Right renal cortex interstitium (tissue), 3 donors: ENCODE results near the gene ANKRD18B. TPM values are rescaled to one million over a fixed set of nuclear protein-coding genes. Genes with fewer than 3 reads are reported as not detected.
"Not testable (repeated sequence)": the region's sequence is repeated elsewhere in the genome, so short reads cannot be mapped to it uniquely, and the experiment has no call there.

Experiments used
- DNase-seq, 3 donors: peaks; one replicate each; pipeline ENCODE4 v3.0.0-alpha.2; 2013; ENCODE audit warnings: low read depth in 3 of 3, low spot score in 2 of 3
- polyA plus RNA-seq, 3 donors: library from polyadenylated mRNA; unstranded; fragments of 120-200 nt; gene quantifications; one replicate each; pipeline ENCODE4 v1.2.1, GENCODE V29; 2013; ENCODE audit not compliant: insufficient read length in 3 of 3

ANKRD18B gene
- polyA plus RNA-seq, 3 donors: 0.69 to 1.5 (median 1.3) TPM

DNA sequence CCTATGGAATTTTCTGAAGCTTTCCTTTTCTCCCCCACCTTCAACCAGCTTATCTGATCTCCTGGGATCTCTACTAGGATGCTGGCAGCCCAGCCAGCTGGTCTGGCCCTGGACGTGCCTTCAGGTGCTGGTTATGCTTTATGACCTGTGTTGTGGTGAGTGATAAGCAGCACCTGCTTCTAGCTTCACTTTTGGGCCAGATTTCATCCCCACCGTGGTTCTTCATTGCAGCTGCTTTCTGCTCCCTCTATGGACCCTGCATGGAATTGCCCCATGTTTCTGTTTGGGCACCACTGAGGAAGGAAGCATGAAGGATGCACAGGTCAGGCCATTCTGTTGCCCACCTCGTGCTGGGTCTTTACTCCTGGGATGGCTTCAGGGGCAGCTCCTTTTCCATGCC, 80.2 kb downstream of the ANKRD18B start:
- DNase-seq: not testable (repeated sequence)

DNA sequence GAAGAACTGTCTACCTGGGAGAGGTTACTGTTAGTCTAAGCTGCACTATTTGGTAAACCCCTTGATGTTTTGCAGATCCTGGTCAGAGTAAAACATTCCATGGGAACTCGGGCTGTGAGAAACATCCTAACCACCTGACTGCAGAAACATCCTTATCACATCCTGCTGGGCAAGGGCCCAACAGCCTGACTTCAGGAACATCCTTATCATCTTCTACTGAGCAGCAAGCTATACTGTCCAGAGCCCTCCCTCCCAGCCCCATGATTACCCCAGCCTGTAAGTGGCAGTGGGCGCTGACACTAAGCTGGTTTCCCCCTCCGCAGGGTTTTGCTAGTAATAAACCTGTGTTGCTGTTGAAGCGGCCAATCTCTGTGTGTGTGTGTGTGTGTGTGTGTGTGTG, 80.9 kb downstream of the ANKRD18B start:
- DNase-seq: not testable (repeated sequence)

DNA sequence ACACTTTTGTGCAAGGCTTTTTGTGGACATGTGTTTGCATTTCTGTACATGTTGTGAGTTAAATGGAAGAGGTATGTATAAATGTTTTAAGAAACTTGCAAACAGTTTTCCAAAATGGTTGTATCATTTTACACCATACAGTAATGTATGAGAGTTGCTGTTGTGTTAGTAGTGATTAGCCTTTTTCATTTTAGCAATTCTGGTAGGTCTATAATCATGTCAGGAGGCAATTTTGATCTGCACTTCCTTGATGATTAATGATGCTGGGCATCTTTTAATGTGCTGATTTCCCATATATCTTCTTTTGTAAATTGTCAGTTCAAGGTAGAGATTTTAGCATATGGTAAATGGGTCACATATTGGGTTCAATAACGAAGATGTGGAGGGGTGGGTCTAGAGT, 87.3 kb downstream of the ANKRD18B start:
- DNase-seq: no peak

GRCh38 chr9:33612410-33612809, 88.4 kb downstream of the ANKRD18B start:
- not testable (repeated sequence) for DNase-seq

GRCh38 chr9:33614001-33614687, 90.1 kb downstream of the ANKRD18B start:
- DNase-seq: no peak

DNA sequence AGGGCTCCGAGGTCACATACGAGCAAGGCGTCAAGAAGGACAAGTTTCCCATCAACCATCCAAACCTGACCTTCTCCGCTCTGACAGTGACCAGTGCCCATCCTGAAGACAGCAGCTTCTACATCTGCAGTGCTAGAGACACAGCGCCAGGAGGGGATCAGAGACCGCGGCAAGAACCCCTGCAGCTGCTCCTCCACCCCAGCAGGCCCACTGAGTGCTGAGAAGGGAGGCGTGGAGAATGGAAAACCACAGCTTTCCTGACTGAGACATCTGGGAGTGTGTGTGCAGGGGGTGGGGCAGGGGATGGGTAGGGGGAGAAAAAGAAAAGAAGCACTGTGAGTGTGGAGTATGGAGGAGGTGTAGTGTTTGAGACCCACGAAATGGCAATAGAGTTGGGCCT, 94.3 kb downstream of the ANKRD18B start:
- not testable (repeated sequence) for DNase-seq

- DNase-seq: no peak
Measured at GRCh38 chr9:33619666-33620404, 95.8 kb downstream of the ANKRD18B start.

- peak in 1 of 3 donors; percentile 15 for DNase-seq
Measured at GRCh38 chr9:33620738-33621439, 96.8 kb downstream of the ANKRD18B start.

Other genes starting within 250 kb of the ANKRD18B start
- 10 to 100 TPM; 33.0 to 35.3 (median 33.5) TPM for gene NFX1, start 233.7 kb upstream of the ANKRD18B start, polyA plus RNA-seq
- 10 to 100 TPM; 14.8 to 17.5 (median 17.0) TPM for gene AQP7, start 121.7 kb upstream of the ANKRD18B start, polyA plus RNA-seq
- 10 to 100 TPM; 45.7 to 47.1 (median 45.8) TPM for gene AQP3, start 76.7 kb upstream of the ANKRD18B start, polyA plus RNA-seq
- gene NOL6, start 50.3 kb upstream of the ANKRD18B start, polyA plus RNA-seq: 10 to 100 TPM; 22.7 to 25.2 (median 24.5) TPM